K562 treated with DMSO at 1 percent for 4 hours (cell line): Measurements from ENCODE around the gene PKP4. TPM values are rescaled to one million over a fixed set of nuclear protein-coding genes. Genes with fewer than 3 reads are reported as not detected.

Experiments
- total RNA-seq: library from RNA; unstranded; fragments of 300-600 nt; gene quantifications from 2 replicates; pipeline ENCODE4 v1.2.3, GENCODE V29; 2022; ENCODE audit not compliant: insufficient read depth

PKP4 gene
- 34.1 and 34.6 TPM in 2 replicates for total RNA-seq

GRCh38 chr2:158456309-158457066, at the start of gene PKP4, which contains the start of gene CCDC148:
PKP4 (plus strand) TSS chr2:158456952; CDS start chr2:158533185, 76,233 bp downstream.
CCDC148 (minus strand) TSS chr2:158456753; CDS start chr2:158456439, 314 bp downstream.

Other genes with a start within 250 kb of the PKP4 start
- 0.50 and 1.3 TPM in 2 replicates for gene CCDC148, start 199 bp upstream of the PKP4 start, total RNA-seq